HG03432 (cell line): ENCODE data around the gene GALNT9.
"Not testable (repeated sequence)": the region's sequence is repeated elsewhere in the genome, so short reads cannot be mapped to it uniquely, and the experiment has no call there.

Experiments used
- ATAC-seq: cut with Tn5 transposase; IDR thresholded peaks from one replicate; pipeline ENCODE4 v1.9.1; 2021; ENCODE audit warnings: mild to moderate bottlenecking, moderate library complexity; ENCODE audit not compliant: unreplicated experiment

GALNT9 gene

GRCh38 chr12:132314516-132315233 is 14.7 kb downstream of the GALNT9 start:
- no peak for ATAC-seq

- no peak for ATAC-seq
Observed at GRCh38 chr12:132314035-132314434, 15.4 kb downstream of the GALNT9 start.

GRCh38 chr12:132313182-132313581 is 16.2 kb downstream of the GALNT9 start:
- no peak for ATAC-seq

GRCh38 chr12:132312516-132312915 is 16.9 kb downstream of the GALNT9 start:
- no peak for ATAC-seq

GRCh38 chr12:132311201-132311915 is 18.0 kb downstream of the GALNT9 start:
- ATAC-seq: no peak

- no peak for ATAC-seq
Observed at GRCh38 chr12:132310181-132311040, 19.0 kb downstream of the GALNT9 start.

- no peak for ATAC-seq
Observed at GRCh38 chr12:132309596-132310086, 19.7 kb downstream of the GALNT9 start.

- ATAC-seq: no peak
Observed at GRCh38 chr12:132308853-132309595, 20.4 kb downstream of the GALNT9 start.

GRCh38 chr12:132307976-132308852 is 21.2 kb downstream of the GALNT9 start:
- ATAC-seq: no peak

- ATAC-seq: no peak
Observed at GRCh38 chr12:132306885-132307191, 22.6 kb downstream of the GALNT9 start.

- no peak for ATAC-seq
Observed at GRCh38 chr12:132305991-132306884, 23.2 kb downstream of the GALNT9 start.

- no peak for ATAC-seq
Observed at GRCh38 chr12:132305560-132305966, 23.8 kb downstream of the GALNT9 start.

GRCh38 chr12:132304866-132305265 is 24.5 kb downstream of the GALNT9 start:
- not testable (repeated sequence) for ATAC-seq

- ATAC-seq: not testable (repeated sequence)
Observed at GRCh38 chr12:132303853-132304373, 25.5 kb downstream of the GALNT9 start.

- no peak for ATAC-seq
Observed at GRCh38 chr12:132302466-132303358, 26.7 kb downstream of the GALNT9 start.

GRCh38 chr12:132300789-132301722 is 28.3 kb downstream of the GALNT9 start:
- ATAC-seq: no peak
